ENCODE results near the gene LIFR.

LIFR gene

DNA sequence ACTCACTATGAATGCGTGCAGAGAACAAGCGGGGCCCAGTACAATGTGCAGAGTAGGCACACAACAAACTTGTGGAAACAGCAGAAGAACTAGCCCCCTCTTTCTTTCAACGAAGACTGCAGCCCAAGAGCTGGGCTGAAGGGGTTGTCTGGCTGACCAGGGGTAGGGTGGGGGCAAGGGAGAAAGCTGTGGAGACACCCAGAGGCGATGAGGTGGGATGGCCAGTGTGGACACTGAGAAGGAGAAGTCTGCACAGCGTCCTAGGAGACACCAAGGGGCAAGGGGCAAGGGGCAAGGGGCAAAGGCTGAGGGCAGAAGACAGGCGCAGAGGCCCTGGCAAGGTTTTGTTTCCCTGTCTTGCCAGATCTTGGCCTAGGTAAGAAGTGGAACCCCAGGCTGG is 62.3 kb downstream of the LIFR start:
- Histone ChIP-seq H3K27ac (ENCODE audit: low read length) (no peak overlapping the region), H3K27me3 (ENCODE audit: control insufficient read depth, insufficient read depth, low read length) (no peaks in the 10 kb centered on the region), H3K9me3 (ENCODE audit: control insufficient read depth, insufficient read depth, low read length) (no peaks in the 10 kb centered on the region), H3K4me1 (ENCODE audit: control insufficient read depth, insufficient read depth, low read length) (no peaks in the 10 kb centered on the region), H3K36me3 (ENCODE audit: control insufficient read depth, insufficient read depth, low read length) (no peaks in the 10 kb centered on the region), H3K4me3 (ENCODE audit: low read length) (no peak overlapping the region)
- WGBS (ENCODE audit: insufficient coverage, insufficient read length), result no CpG with 5 or more reads among the region's 6 CpGs
- DNase-seq (ENCODE audit: low read depth, low spot score), result no peak

GRCh38 chr5:38483805-38484398 is 72.5 kb downstream of the LIFR start:
- Histone ChIP-seq H3K27me3 (ENCODE audit: control insufficient read depth, insufficient read depth, low read length) (no peaks in the 10 kb centered on the region), H3K4me3 (ENCODE audit: low read length) (no peak overlapping the region), H3K27ac (ENCODE audit: low read length) (no peak overlapping the region), H3K9me3 (ENCODE audit: control insufficient read depth, insufficient read depth, low read length) (no peaks in the 10 kb centered on the region), H3K4me1 (ENCODE audit: control insufficient read depth, insufficient read depth, low read length) (no peaks in the 10 kb centered on the region), H3K36me3 (ENCODE audit: control insufficient read depth, insufficient read depth, low read length) (no peaks in the 10 kb centered on the region)
- WGBS (ENCODE audit: insufficient coverage, insufficient read length), result no CpG with 5 or more reads among the region's 10 CpGs
- no peak for DNase-seq (ENCODE audit: low read depth, low spot score)

GRCh38 chr5:38479315-38479904 is 77.0 kb downstream of the LIFR start:
- no peaks in the 10 kb centered on the region for H3K4me1 ChIP-seq (ENCODE audit: control insufficient read depth, insufficient read depth, low read length)
- no peaks in the 10 kb centered on the region for H3K27me3 ChIP-seq (ENCODE audit: control insufficient read depth, insufficient read depth, low read length)
- no CpG with 5 or more reads among the region's 6 CpGs for WGBS (ENCODE audit: insufficient coverage, insufficient read length)
- no peak for DNase-seq (ENCODE audit: low read depth, low spot score)
- no peak overlapping the region for H3K4me3 ChIP-seq (ENCODE audit: low read length)
- H3K9me3 ChIP-seq (ENCODE audit: control insufficient read depth, insufficient read depth, low read length), result no peaks in the 10 kb centered on the region
- H3K27ac ChIP-seq (ENCODE audit: low read length), result no peak overlapping the region
- no peaks in the 10 kb centered on the region for H3K36me3 ChIP-seq (ENCODE audit: control insufficient read depth, insufficient read depth, low read length)

GRCh38 chr5:38478878-38479277 is 77.6 kb downstream of the LIFR start:
- no peaks in the 10 kb centered on the region for H3K9me3 ChIP-seq (ENCODE audit: control insufficient read depth, insufficient read depth, low read length)
- no peak overlapping the region for H3K27ac ChIP-seq (ENCODE audit: low read length)
- no peak for DNase-seq (ENCODE audit: low read depth, low spot score)
- no peaks in the 10 kb centered on the region for H3K27me3 ChIP-seq (ENCODE audit: control insufficient read depth, insufficient read depth, low read length)
- no peaks in the 10 kb centered on the region for H3K36me3 ChIP-seq (ENCODE audit: control insufficient read depth, insufficient read depth, low read length)
- no CpG with 5 or more reads among the region's 3 CpGs for WGBS (ENCODE audit: insufficient coverage, insufficient read length)
- H3K4me3 ChIP-seq (ENCODE audit: low read length), result no peak overlapping the region
- H3K4me1 ChIP-seq (ENCODE audit: control insufficient read depth, insufficient read depth, low read length), result no peaks in the 10 kb centered on the region

DNA sequence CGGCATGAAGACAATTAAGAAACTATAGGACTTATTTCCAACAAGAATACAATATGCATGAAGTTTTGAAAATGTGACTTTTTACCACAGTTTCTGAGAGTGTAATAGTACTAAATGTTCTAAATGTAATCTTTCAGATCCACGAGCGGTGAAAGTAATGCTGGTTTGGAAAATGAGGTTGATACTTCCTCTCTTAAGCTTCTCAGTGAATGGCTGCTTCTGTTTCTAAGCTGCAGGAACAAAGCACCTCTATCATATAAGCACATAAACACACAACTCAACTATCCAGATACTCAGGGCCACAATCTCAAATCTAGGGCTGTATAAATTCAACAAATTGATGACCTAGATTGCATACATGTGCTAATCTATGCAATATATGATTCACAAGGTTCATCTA is 78.3 kb downstream of the LIFR start:
- H3K27ac ChIP-seq (ENCODE audit: low read length), result no peak overlapping the region
- H3K4me3 ChIP-seq (ENCODE audit: low read length), result no peak overlapping the region
- no peaks in the 10 kb centered on the region for H3K4me1 ChIP-seq (ENCODE audit: control insufficient read depth, insufficient read depth, low read length)
- WGBS (ENCODE audit: insufficient coverage, insufficient read length), result no CpG with 5 or more reads among the region's 3 CpGs
- no peak for DNase-seq (ENCODE audit: low read depth, low spot score)
- no peaks in the 10 kb centered on the region for H3K27me3 ChIP-seq (ENCODE audit: control insufficient read depth, insufficient read depth, low read length)
- no peaks in the 10 kb centered on the region for H3K36me3 ChIP-seq (ENCODE audit: control insufficient read depth, insufficient read depth, low read length)
- H3K9me3 ChIP-seq (ENCODE audit: control insufficient read depth, insufficient read depth, low read length), result no peaks in the 10 kb centered on the region

- no peaks in the 10 kb centered on the region for H3K4me1 ChIP-seq (ENCODE audit: control insufficient read depth, insufficient read depth, low read length)
- H3K36me3 ChIP-seq (ENCODE audit: control insufficient read depth, insufficient read depth, low read length), result no peaks in the 10 kb centered on the region
- no peaks in the 10 kb centered on the region for H3K9me3 ChIP-seq (ENCODE audit: control insufficient read depth, insufficient read depth, low read length)
- no CpG with 5 or more reads among the region's 8 CpGs for WGBS (ENCODE audit: insufficient coverage, insufficient read length)
- no peak overlapping the region for H3K4me3 ChIP-seq (ENCODE audit: low read length)
- DNase-seq (ENCODE audit: low read depth, low spot score), result no peak
- H3K27me3 ChIP-seq (ENCODE audit: control insufficient read depth, insufficient read depth, low read length), result no peaks in the 10 kb centered on the region
- H3K27ac ChIP-seq (ENCODE audit: low read length), result no peak overlapping the region
Observed at GRCh38 chr5:38473008-38473407, 83.4 kb downstream of the LIFR start.

DNA sequence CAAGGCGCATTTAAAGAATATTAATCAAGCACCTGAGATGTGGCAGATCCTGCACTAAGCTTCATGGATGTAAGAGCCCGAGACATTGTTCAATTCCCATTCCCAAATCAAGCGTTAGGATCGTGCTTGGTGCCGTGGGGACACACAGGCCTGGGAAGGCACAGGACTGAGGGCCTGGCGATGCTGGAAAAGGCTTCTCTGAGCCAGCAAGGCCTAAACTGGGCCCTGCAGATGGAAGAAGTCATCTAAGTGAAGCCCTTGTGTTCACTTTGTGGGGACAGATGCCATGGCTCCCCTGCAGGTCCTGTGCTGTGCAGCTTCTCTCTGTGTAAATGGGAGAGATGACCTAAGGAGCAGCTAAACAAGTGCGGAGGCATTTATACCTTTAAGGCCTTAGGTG is 83.9 kb downstream of the LIFR start:
- no CpG with 5 or more reads among the region's 7 CpGs for WGBS (ENCODE audit: insufficient coverage, insufficient read length)

DNA sequence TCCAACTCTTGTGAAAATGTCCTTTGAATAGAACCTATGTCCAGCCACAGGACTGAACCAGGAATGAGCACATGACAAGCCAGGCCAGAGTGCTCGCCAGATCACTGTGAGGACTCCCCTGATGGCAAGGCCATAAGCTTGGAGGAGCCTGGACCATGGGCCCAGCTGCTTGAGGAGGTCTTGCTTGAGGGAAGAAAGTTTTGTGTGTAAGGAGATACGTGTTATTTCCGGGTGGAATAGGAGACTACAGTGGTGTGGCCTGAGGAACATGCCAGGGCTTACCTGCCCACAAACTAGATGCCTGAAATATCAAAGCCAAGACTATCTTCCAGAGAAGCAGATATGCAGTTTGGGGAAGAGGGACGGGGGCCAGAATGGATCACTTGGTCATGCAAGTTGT is 84.7 kb downstream of the LIFR start:
- DNase-seq (ENCODE audit: low read depth, low spot score), result no peak
- H3K4me3 ChIP-seq (ENCODE audit: low read length), result no peak overlapping the region
- no peak overlapping the region for H3K27ac ChIP-seq (ENCODE audit: low read length)

More for the DNA sequence above, 83.9 kb downstream of the LIFR start:
- no peak for DNase-seq (ENCODE audit: low read depth, low spot score)
- Histone ChIP-seq H3K9me3 (ENCODE audit: control insufficient read depth, insufficient read depth, low read length) (no peaks in the 10 kb centered on the region), H3K4me1 (ENCODE audit: control insufficient read depth, insufficient read depth, low read length) (peaks cover 2% of the 10 kb centered on the region), H3K27me3 (ENCODE audit: control insufficient read depth, insufficient read depth, low read length) (no peaks in the 10 kb centered on the region), H3K27ac (ENCODE audit: low read length) (no peak overlapping the region), H3K4me3 (ENCODE audit: low read length) (no peak overlapping the region), H3K36me3 (ENCODE audit: control insufficient read depth, insufficient read depth, low read length) (no peaks in the 10 kb centered on the region)

DNA sequence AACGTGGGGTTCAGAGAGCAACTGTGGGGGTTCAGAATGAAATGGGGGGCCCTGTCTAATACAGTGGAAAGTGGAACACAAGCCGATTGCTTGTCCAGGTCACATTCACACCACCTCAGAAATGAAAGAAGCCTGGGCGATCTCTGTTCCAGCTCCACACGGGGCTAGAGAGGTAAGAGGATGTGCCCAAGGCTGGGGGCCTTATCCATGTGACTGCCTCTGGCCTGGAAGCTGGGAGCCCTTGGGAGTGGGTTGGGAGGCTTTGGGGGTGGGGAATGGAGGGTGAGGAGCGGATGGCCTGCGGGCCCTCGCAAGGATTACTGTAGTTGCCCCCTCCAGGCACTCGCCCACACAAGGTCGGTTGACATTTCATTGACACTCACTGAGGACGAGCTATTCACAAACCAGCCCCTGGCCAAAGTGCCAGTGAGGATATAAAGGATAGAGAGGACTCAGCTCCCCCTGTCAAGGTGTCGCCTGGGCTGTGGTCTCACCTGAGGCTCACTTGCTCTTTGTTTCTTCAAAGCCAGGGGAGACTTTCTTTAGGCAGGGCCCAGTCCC is 86.7 kb downstream of the LIFR start:
- no peaks in the 10 kb centered on the region for H3K9me3 ChIP-seq (ENCODE audit: control insufficient read depth, insufficient read depth, low read length)
- no peak for DNase-seq (ENCODE audit: low read depth, low spot score)
- no peak overlapping the region for H3K4me3 ChIP-seq (ENCODE audit: low read length)
- WGBS (ENCODE audit: insufficient coverage, insufficient read length), result no CpG with 5 or more reads among the region's 11 CpGs
- peaks cover 3% of the 10 kb centered on the region for H3K4me1 ChIP-seq (ENCODE audit: control insufficient read depth, insufficient read depth, low read length)
- no peaks in the 10 kb centered on the region for H3K27me3 ChIP-seq (ENCODE audit: control insufficient read depth, insufficient read depth, low read length)
- H3K36me3 ChIP-seq (ENCODE audit: control insufficient read depth, insufficient read depth, low read length), result no peaks in the 10 kb centered on the region
- no peak overlapping the region for H3K27ac ChIP-seq (ENCODE audit: low read length)

More for the DNA sequence above, 84.7 kb downstream of the LIFR start:
- H3K9me3 ChIP-seq (ENCODE audit: control insufficient read depth, insufficient read depth, low read length), result no peaks in the 10 kb centered on the region
- no peaks in the 10 kb centered on the region for H3K36me3 ChIP-seq (ENCODE audit: control insufficient read depth, insufficient read depth, low read length)
- H3K27me3 ChIP-seq (ENCODE audit: control insufficient read depth, insufficient read depth, low read length), result no peaks in the 10 kb centered on the region
- WGBS (ENCODE audit: insufficient coverage, insufficient read length), result no CpG with 5 or more reads among the region's 4 CpGs
- peaks cover 3% of the 10 kb centered on the region for H3K4me1 ChIP-seq (ENCODE audit: control insufficient read depth, insufficient read depth, low read length)

DNA sequence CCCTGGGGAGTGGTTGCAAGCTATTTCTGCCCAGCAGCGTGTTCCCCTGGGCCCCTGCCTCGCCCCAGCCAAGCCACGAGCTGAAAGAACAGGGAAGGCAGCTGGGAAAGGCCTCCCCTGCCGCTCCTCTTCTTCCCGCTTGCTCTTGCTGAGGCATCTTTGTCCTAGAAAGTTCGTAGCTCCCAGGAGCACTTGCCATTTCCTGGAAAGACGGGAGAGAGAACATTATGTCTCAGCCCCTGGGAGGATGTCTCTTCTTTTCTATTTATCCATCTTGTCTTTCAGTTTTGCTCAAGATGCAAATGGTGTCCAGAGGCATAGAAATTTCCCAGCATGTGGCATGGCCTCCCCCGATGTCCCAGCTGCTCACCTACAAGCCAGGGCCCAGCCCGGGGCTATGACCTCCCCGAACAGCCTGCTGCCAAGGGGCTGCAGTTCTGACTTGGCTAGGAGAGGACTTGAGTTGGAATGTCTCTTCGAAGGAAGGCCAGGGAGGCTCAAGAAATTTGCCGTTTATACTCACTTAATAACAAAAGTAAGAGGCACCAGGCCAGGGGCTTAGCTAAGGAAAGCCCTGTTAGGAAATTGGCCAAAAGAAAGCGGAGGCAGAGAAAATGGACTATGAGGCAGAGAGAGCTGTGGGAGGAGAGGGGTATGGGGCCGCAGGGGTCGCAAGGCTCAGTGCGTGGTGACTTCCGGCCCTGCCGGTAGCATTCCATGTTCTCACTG is 87.3 kb downstream of the LIFR start:
- Histone ChIP-seq H3K4me1 (ENCODE audit: control insufficient read depth, insufficient read depth, low read length) (peaks cover 3% of the 10 kb centered on the region), H3K27ac (ENCODE audit: low read length) (no peak overlapping the region), H3K4me3 (ENCODE audit: low read length) (no peak overlapping the region), H3K36me3 (ENCODE audit: control insufficient read depth, insufficient read depth, low read length) (no peaks in the 10 kb centered on the region), H3K27me3 (ENCODE audit: control insufficient read depth, insufficient read depth, low read length) (no peaks in the 10 kb centered on the region), H3K9me3 (ENCODE audit: control insufficient read depth, insufficient read depth, low read length) (no peaks in the 10 kb centered on the region)
- no peak for DNase-seq (ENCODE audit: low read depth, low spot score)
- no CpG with 5 or more reads among the region's 18 CpGs for WGBS (ENCODE audit: insufficient coverage, insufficient read length)

All from iPS DF 6.9 (cell line).